Hippocampal formation (tissue), 2 donors: ENCODE results near the gene GRWD1.
A peak's percentile ranks its signal among the peaks of the same experiment; 100 is the strongest.
"Not testable (repeated sequence)": the region's sequence is repeated elsewhere in the genome, so short reads cannot be mapped to it uniquely, and the experiment has no call there.

Experiments
- DNase-seq, 2 donors: peaks; one replicate each; lab custom pipeline; 2025; lab: John Stamatoyannopoulos, UW

Gene GRWD1

GRCh38 chr19:48480183-48480557, 34.4 kb downstream of the GRWD1 start:
- peak; percentile 24 to 46 for DNase-seq

- peak in 1 of 2 donors; percentile 27 for DNase-seq
Measured at GRCh38 chr19:48480558-48481500, 35.0 kb downstream of the GRWD1 start.

GRCh38 chr19:48481846-48482639, 36.3 kb downstream of the GRWD1 start:
- DNase-seq: no peak

GRCh38 chr19:48483301-48483700, 37.5 kb downstream of the GRWD1 start:
- no peak for DNase-seq

- DNase-seq: no peak
Measured at GRCh38 chr19:48484247-48484893, 38.6 kb downstream of the GRWD1 start.

GRCh38 chr19:48484931-48485612, 39.3 kb downstream of the GRWD1 start:
- DNase-seq: no peak

GRCh38 chr19:48486706-48487105, 40.9 kb downstream of the GRWD1 start:
- DNase-seq: not testable (repeated sequence)

- no peak for DNase-seq
Measured at GRCh38 chr19:48487544-48487943, 41.8 kb downstream of the GRWD1 start.

- no peak for DNase-seq
Measured at GRCh38 chr19:48487948-48488347, 42.2 kb downstream of the GRWD1 start.

GRCh38 chr19:48488478-48488877, 42.7 kb downstream of the GRWD1 start:
- DNase-seq: not testable (repeated sequence)

- DNase-seq: peak in 1 of 2 donors; percentile 30
Measured at GRCh38 chr19:48489608-48490216, 43.9 kb downstream of the GRWD1 start.

- DNase-seq: no peak
Measured at GRCh38 chr19:48490981-48491792, 45.4 kb downstream of the GRWD1 start.

- no peak for DNase-seq
Measured at GRCh38 chr19:48491793-48492123, 46.0 kb downstream of the GRWD1 start.

- peak; percentile 73 to 92 for DNase-seq
Measured at GRCh38 chr19:48492925-48493717, 47.3 kb downstream of the GRWD1 start.

GRCh38 chr19:48493718-48494401, 48.1 kb downstream of the GRWD1 start:
- DNase-seq: no peak

GRCh38 chr19:48495396-48495795, 49.6 kb downstream of the GRWD1 start:
- no peak for DNase-seq

- DNase-seq: no peak
Measured at GRCh38 chr19:48496959-48497727, 51.4 kb downstream of the GRWD1 start.
